Measurements from ENCODE around the gene BOC.

GRCh38 chr3:113249111-113249510 lies 37.8 kb downstream of the BOC start:
- TF ChIP-seq RAD21 (IDR thresholded peaks at IDR 0.05; ENCODE audit: low read depth), result no peak
- TF ChIP-seq CEBPB (IDR thresholded peaks at IDR 0.05), result no peak
- no peak for TF ChIP-seq TAF1 (IDR thresholded peaks at IDR 0.05; ENCODE audit: low read depth)
- no peak for TF ChIP-seq TEAD4 (IDR thresholded peaks at IDR 0.05)
- TF ChIP-seq REST (IDR thresholded peaks at IDR 0.05; ENCODE audit: low read depth), result no peak
- no peak for TF ChIP-seq FOXM1 (IDR thresholded peaks at IDR 0.05; ENCODE audit: borderline replicate concordance, low read depth)
- TF ChIP-seq MAX (IDR thresholded peaks at IDR 0.05), result no peak
- TF ChIP-seq USF1 (IDR thresholded peaks at IDR 0.05), result no peak
- no peak for TF ChIP-seq ZBTB7A (IDR thresholded peaks at IDR 0.05; ENCODE audit: low read depth)
- no peak for TF ChIP-seq EP300 (IDR thresholded peaks at IDR 0.05; ENCODE audit: borderline replicate concordance)
